NK-92 treated with Interleukin-12 subunit alpha and Interleukin-12 subunit beta, amount 100 ng/mL, for 24 hours (cell line): Measurements from ENCODE around the gene ASCL5.

Experiments
- DNase-seq: peaks from one replicate; lab custom pipeline; 2025; lab: John Stamatoyannopoulos, UW

ASCL5 gene

GRCh38 chr1:201084295-201084694, 42.7 kb downstream of the ASCL5 start:
- no peak for DNase-seq

DNA sequence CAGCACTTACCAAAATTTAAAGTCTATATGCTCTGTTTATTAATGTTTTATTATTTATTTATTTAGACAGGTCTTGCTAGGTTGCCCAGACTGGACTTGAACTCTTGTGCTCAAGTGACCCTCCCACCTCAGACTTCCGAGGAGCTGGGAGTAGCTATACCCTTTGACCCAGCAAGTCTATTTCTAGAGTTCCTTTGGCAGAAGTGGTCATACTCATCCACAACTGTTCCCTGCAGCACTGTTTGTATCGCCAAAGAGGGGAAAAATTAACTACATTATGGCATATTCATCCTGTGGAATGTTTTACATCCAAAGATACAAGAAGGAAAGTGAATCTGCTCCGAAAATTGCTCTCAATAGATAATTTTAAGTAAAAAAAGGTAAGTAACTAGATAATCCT, 43.2 kb downstream of the ASCL5 start:
- no peak for DNase-seq

DNA sequence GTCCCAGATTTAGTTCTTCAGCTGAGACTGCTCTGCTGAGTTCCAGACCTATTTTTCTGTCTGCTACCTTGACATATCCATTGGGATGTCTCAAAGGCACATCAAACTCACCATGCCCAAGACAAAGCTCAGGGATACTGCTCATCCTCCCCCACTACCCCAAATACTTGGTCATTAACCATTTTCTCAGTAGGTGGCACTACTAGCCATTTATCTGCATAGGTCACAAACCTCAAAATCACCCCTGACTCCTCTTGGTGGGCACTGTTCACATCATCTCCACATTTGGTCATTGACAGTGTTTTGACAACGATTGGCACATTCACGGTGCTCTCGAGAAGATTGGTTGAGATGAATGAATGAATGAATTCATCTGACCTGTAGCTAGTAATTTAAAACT, 46.8 kb downstream of the ASCL5 start:
- DNase-seq = no peak

DNA sequence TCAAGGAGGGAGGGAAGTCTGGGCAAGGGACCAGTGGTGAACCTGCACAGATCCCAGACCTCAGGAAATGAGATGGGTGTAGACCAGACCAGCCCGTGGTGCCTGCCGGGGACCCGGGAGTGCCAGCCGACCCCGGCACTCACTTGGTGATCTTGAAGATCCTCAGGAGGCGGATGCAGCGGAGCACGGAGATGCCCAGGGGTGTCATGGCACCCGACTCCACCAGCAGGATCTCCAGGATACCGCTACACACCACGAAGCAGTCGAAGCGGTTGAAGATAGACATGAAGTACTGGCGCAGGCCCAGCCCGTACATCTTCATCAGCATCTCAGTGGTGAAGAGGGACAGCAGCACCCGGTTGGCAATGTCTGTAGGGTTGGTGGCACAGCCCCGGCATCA, 49.2 kb downstream of the ASCL5 start:
- no peak for DNase-seq

- no peak for DNase-seq
Measured at GRCh38 chr1:201077116-201077515, 49.9 kb downstream of the ASCL5 start.

DNA sequence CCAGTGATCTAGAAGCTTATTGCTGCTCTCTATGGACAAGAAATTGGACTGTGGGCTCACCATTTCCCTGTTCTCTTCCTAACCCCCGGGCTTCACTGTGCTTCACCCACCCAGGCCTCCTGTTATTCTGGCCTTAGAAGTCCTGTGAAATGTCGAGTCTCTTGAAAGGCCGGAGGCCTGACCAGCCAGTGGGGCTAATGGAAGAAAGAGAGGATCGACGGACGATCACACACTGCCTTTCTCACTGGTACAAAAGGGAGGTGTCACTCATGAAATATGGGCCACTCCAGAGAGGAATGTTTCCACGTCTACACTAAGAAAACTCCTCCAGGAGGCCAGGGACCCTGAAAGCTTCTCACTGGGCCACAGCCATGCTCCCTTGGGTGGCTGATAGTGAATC, 50.9 kb downstream of the ASCL5 start:
- no peak for DNase-seq

DNA sequence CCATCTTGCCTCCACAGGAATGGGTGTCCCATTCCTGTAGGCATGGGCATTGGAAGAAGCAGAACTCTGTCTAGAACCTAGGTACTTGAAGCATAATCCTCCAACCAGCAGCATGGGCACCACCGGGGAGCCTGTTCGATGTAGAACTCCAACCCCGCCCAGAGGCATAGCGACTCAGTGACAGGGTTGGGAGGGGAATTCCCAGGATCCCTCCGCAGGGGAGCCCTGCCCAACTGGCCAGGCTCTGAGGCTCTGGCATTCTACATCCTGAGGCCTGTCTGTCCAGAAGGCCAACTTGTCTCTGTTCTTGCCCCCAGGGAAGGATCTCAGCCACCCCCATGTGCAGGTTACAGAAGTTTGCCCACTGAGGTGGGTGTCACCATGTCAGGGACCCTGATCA, 53.0 kb downstream of the ASCL5 start:
- no peak for DNase-seq

- no peak for DNase-seq
Measured at GRCh38 chr1:201072922-201073321, 54.1 kb downstream of the ASCL5 start.

DNA sequence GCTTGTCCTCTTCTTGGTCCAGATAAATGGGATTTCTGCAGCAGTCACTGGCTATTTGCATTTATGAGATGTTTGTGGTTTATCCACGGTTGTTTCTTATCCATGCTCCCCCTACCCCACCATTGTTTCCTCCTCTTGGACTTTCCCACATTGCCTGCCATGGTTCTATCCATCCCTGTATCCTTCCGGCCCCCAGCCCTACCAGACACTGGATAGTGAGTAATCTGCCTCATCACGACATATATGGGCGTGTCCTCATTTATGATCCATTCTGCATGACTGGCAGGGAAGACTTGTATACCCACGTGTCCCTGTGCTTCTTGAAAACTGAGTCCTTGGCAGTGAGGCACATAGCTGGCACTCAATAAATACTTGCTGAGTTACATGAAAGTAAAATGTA, 54.8 kb downstream of the ASCL5 start:
- DNase-seq = no peak

- DNase-seq = no peak
Measured at GRCh38 chr1:201069636-201070035, 57.3 kb downstream of the ASCL5 start.

- no peak for DNase-seq
Measured at GRCh38 chr1:201068976-201069375, 58.0 kb downstream of the ASCL5 start.

DNA sequence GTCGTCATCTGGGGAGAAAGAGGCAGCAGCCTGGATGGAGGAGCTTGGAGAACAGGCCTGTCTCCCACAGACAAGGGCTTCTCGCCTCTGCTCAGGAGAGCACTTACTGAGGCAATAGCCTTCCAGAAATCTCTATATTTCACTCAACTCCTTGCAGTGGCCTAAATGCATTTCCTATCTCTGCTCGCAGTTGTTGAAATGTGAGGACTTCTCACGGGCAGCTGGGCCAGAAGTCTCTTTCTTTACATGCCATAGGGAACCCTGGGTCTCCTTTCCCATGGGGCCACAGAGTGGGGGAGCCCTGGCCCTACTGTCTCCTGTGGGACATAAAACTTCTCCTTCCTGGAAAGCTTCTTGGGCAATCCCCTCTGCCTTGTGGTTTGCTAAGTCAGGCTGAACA, 60.0 kb downstream of the ASCL5 start:
- DNase-seq = no peak

GRCh38 chr1:201065686-201066085, 61.3 kb downstream of the ASCL5 start:
- no peak for DNase-seq

GRCh38 chr1:201064806-201065205, 62.2 kb downstream of the ASCL5 start:
- DNase-seq = no peak
